AG04450 (cell line): ENCODE results near the gene CLEC19A. TPM values are rescaled to one million over a fixed set of nuclear protein-coding genes. Genes with fewer than 3 reads are reported as not detected.

ENCODE experiments used
- CTCF ChIA-PET: fragments of 300-600, 350-600 bp; formaldehyde crosslinking; extraction: SDS; loops from one replicate; lab custom pipeline; 2022; ENCODE audit warnings: antibody characterized with exemption, inconsistent platforms; lab: Charles Lee
- POLR2A ChIA-PET: fragments of 350-600 bp; formaldehyde crosslinking; extraction: SDS; loops from one replicate; lab custom pipeline; 2021; ENCODE audit warnings: antibody characterized with exemption, inconsistent platforms; lab: Yijun Ruan, JAX
- DNase-seq: peaks from one replicate; pipeline ENCODE4 v3.0.0-alpha.2; 2011; ENCODE audit warnings: low read depth, low spot score
- H3K27ac ChIP-seq: one replicate; pipeline ENCODE4 v1.5.1; 2012; ENCODE audit warnings: low read depth, low read length, control low read depth
- H3K27me3 ChIP-seq: one replicate; pipeline ENCODE4 v1.6.0; 2012; ENCODE audit warnings: low read length; ENCODE audit not compliant: control insufficient read depth, insufficient read depth
- H3K4me3 ChIP-seq: 2 replicates; pipeline ENCODE4 v1.5.1; 2011; ENCODE audit warnings: mild to moderate bottlenecking, low read depth, low read length, control low read depth
- H3K9me3 ChIP-seq: 2 replicates; pipeline ENCODE4 v1.5.1; 2012; ENCODE audit warnings: low read length; ENCODE audit not compliant: control insufficient read depth, insufficient read depth
- polyA plus RNA-seq: library from polyadenylated mRNA; depleted of rRNA; stranded (reverse); fragments of >200 nt; gene quantifications from 2 replicates; pipeline ENCODE4 v1.2.3, GENCODE V29; 2011
- TF ChIP-seq, protein P1 (sequence below): IDR thresholded peaks from 2 replicates; pipeline ENCODE4 v1.5.1; 2011; ENCODE audit warnings: low read depth, low read length, control low read depth, inconsistent platforms

CLEC19A gene
- polyA plus RNA-seq, 1 experiment, result not detected

DNA sequence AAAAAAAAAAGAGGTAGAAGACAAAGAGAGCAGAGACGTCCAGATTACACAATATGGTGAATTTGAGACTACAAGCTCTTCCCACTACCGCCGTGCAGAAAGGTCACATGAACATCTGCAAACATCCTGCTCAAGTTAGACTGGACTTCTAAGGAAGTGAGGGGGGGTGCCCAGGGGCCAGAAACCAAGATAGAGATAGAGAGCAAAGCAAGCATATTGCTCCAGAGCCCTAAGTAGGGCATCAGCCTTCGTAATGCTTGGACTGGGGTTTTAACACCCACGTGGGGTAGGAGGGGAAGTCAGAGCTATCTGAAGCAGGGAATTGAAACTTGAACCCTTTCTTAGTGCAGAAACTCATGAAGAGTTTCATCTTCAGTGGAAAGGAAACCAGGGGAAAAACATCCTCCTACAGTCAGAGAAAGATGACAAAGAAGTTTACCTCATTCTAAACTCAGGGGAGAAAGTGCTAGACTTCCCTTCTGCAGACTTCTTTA lies 8.7 kb downstream of the CLEC19A start:
- H3K9me3 ChIP-seq, result no peaks in the 10 kb centered on the region
- no peaks in the 10 kb centered on the region for H3K27me3 ChIP-seq
- TF ChIP-seq, protein P1, sequence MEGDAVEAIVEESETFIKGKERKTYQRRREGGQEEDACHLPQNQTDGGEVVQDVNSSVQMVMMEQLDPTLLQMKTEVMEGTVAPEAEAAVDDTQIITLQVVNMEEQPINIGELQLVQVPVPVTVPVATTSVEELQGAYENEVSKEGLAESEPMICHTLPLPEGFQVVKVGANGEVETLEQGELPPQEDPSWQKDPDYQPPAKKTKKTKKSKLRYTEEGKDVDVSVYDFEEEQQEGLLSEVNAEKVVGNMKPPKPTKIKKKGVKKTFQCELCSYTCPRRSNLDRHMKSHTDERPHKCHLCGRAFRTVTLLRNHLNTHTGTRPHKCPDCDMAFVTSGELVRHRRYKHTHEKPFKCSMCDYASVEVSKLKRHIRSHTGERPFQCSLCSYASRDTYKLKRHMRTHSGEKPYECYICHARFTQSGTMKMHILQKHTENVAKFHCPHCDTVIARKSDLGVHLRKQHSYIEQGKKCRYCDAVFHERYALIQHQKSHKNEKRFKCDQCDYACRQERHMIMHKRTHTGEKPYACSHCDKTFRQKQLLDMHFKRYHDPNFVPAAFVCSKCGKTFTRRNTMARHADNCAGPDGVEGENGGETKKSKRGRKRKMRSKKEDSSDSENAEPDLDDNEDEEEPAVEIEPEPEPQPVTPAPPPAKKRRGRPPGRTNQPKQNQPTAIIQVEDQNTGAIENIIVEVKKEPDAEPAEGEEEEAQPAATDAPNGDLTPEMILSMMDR, result no peak
- H3K4me3 ChIP-seq, result no peak overlapping the region
- no peak overlapping the region for H3K27ac ChIP-seq
- DNase-seq, result no peak
- CTCF ChIA-PET, result no interaction called here
- POLR2A ChIA-PET, result no interaction called here

DNA sequence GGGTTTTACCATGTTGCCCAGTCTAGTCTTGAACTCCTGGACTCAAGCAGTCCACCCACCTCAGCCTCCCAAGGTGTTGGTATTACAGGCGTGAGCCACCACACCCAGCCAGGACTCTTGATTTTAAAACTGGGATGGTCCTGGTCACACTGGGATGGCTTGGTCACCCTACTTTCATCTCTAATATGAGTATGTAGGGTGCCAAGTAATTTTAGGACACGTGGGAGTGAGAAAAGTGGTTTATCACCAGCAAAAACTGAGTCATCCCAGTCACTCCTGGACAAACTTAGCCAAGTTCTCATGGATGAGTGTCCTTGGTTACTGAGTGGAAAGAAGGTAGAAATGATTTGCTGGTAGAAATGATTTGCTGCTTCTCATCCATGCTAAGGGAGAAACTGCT lies 9.9 kb downstream of the CLEC19A start:
- H3K27ac ChIP-seq, result no peak overlapping the region
- H3K27me3 ChIP-seq, result no peaks in the 10 kb centered on the region
- no peaks in the 10 kb centered on the region for H3K9me3 ChIP-seq
- CTCF ChIA-PET, result no interaction called here
- POLR2A ChIA-PET, result no interaction called here
- H3K4me3 ChIP-seq, result no peak overlapping the region
- no peak for DNase-seq
- TF ChIP-seq, protein P1, result no peak

DNA sequence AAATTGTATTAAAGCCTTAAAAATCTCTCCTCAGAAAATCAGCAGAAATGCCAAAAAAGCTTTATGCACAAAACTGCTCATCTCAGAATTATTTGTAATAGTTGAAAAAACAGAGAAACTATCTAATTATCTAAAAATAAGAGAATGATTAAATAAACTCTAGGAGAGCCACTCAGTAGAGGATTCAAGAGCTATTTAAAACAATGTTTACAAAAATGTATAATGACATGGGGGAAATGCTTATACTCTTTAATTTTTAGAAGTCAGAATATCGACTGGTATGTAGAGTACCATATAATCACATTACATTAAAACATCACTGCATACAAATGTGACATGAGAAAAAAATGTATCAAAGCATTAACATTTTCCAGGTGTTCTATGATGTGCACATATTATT lies 11.9 kb downstream of the CLEC19A start:
- no peak overlapping the region for H3K27ac ChIP-seq
- ChIA-PET CTCF (interaction anchor here (0.6 kb wide), 1 partner anchor 1089 kb away, joined by 3 read pairs; no protein-coding TSS in a partner anchor), POLR2A (no interaction called here)
- H3K27me3 ChIP-seq, result no peaks in the 10 kb centered on the region
- DNase-seq, result no peak
- H3K4me3 ChIP-seq, result no peak overlapping the region
- no peaks in the 10 kb centered on the region for H3K9me3 ChIP-seq
- TF ChIP-seq, protein P1, result no peak

DNA sequence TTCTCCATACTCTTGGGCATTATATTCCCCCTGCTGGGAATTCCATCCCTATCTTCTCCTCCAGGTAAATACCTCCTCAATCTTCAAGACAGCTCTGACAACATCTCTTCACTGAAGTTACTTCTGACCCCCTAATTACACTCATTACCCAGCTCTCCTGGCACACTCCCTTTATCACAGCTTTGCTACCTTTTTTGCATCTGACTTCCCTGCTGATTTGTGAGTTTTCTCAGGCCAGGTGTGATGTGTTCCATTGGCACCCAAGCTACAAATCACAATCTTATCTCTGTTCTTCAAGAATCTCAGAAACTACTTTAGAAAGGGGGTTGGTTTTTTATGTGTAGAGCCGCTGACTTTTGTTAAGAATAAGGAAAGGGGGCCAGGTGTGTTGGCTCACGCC lies 14.0 kb downstream of the CLEC19A start:
- POLR2A ChIA-PET, result no interaction called here
- Histone ChIP-seq H3K27ac (no peak overlapping the region), H3K9me3 (no peaks in the 10 kb centered on the region), H3K27me3 (no peaks in the 10 kb centered on the region), H3K4me3 (no peak overlapping the region)
- DNase-seq, result no peak
- TF ChIP-seq, protein P1, result no peak
- CTCF ChIA-PET, result no interaction called here

DNA sequence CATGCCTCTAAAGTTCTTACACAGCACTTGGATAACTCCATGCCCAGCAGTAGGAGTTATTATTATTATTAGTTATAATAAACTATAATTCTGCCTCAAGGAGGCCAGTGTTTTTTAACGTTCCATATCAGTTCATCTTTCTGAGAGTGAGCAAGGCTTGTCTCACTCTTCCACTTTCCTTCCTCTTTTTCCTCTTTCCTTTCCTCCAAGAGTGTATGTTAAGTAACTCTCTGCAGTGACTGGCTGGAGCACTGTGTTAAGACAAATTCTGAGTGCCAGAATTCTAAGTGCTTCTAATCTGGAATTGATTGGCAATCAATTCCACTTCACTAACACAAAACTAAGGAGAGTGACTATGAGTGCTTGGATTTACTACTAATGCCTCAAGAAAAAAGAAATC lies 16.4 kb downstream of the CLEC19A start:
- CTCF ChIA-PET, result no interaction called here
- DNase-seq, result no peak
- TF ChIP-seq, protein P1, result no peak
- POLR2A ChIA-PET, result no interaction called here
- no peak overlapping the region for H3K4me3 ChIP-seq
- H3K27ac ChIP-seq, result no peak overlapping the region
- H3K27me3 ChIP-seq, result no peaks in the 10 kb centered on the region
- H3K9me3 ChIP-seq, result no peaks in the 10 kb centered on the region
